ENCODE measurements around the gene LPP. TPM values are rescaled to one million over a fixed set of nuclear protein-coding genes. Genes with fewer than 3 reads are reported as not detected.

Gene LPP
- total and polyA plus RNA-seq, 4 donors: 11.1 to 219 (median 66.5) TPM

DNA sequence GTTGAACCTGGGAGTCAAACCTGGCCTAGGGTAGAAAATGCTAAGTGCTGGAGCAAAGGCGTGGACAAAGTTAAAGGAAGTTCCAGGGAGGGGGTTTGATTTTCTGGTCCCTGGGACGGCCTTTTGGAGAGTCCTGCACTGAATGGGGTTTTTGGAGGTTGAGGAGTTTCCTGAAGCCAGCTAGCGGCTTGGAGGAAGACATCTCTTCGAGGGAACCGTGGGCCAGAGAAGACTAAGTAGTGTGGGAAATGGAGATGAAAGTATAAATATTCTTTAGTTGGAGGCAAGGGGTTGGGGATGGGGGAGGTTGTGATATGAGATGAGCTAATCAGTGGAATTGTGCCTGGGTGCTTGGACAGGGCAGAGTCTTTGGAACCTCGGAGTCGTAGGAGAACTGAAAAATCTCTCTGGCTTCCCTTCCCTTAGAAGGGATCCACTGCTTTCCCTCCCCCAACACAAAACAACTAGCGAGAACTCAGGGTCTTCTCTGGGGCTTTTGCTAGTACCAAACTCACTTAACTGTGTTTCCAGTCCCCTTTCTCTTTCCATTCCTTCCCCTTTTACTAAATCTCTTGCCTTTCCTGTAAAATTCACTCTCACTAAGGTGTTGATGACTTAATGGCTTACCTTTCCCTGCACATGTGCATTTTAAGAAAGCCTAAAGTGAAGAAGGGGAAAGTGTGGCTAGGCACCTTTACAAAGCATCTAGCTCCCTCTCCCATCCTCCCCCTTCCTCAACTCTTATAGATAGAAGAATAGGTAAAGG, 1.0 kb downstream of the LPP start:
- no peaks in the 10 kb centered on the region for H3K9me3 ChIP-seq (ENCODE audit: control insufficient read depth in 4 of 4, insufficient read depth in 3 of 4, low read length in 3 of 4)
- TF ChIP-seq, protein P1, sequence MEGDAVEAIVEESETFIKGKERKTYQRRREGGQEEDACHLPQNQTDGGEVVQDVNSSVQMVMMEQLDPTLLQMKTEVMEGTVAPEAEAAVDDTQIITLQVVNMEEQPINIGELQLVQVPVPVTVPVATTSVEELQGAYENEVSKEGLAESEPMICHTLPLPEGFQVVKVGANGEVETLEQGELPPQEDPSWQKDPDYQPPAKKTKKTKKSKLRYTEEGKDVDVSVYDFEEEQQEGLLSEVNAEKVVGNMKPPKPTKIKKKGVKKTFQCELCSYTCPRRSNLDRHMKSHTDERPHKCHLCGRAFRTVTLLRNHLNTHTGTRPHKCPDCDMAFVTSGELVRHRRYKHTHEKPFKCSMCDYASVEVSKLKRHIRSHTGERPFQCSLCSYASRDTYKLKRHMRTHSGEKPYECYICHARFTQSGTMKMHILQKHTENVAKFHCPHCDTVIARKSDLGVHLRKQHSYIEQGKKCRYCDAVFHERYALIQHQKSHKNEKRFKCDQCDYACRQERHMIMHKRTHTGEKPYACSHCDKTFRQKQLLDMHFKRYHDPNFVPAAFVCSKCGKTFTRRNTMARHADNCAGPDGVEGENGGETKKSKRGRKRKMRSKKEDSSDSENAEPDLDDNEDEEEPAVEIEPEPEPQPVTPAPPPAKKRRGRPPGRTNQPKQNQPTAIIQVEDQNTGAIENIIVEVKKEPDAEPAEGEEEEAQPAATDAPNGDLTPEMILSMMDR (IDR thresholded peaks at IDR 0.05; ENCODE audit: control extremely low read depth, extremely low read depth): no peak
- peaks cover 0 to 5% (median 0%) of the 10 kb centered on the region in 3 donors for H3K27me3 ChIP-seq (ENCODE audit: control insufficient read depth in 3 of 3, insufficient read depth in 3 of 3, low read length in 2 of 3)
- peaks cover 0 to 2% (median 0%) of the 10 kb centered on the region in 4 donors for H3K36me3 ChIP-seq (ENCODE audit: control insufficient read depth in 4 of 4, insufficient read depth in 4 of 4, low read length in 4 of 4)
- peak overlapping the region; percentile 96 to 99 for H3K27ac ChIP-seq (ENCODE audit: low read depth in 1 of 2, low read length in 1 of 2)
- peak overlapping the region; percentile 82 for H3K4me3 ChIP-seq
- 42 to 53% methylated on average over 8 of the region's 8 CpGs for WGBS, 2 donors
- peak overlapping the region; percentile 76 to 91 for H3K9ac ChIP-seq (ENCODE audit: insufficient read depth in 1 of 2, low read length in 2 of 2)
- peak in 1 of 3 donors; percentile 34 for DNase-seq
- no peak for ATAC-seq (ENCODE audit: insufficient read depth, low FRiP score)
- H3K4me1 ChIP-seq (ENCODE audit: control insufficient read depth in 5 of 5, insufficient read depth in 5 of 5, low read length in 5 of 5): peaks cover 5 to 19% (median 15%) of the 10 kb centered on the region in 5 donors

DNA sequence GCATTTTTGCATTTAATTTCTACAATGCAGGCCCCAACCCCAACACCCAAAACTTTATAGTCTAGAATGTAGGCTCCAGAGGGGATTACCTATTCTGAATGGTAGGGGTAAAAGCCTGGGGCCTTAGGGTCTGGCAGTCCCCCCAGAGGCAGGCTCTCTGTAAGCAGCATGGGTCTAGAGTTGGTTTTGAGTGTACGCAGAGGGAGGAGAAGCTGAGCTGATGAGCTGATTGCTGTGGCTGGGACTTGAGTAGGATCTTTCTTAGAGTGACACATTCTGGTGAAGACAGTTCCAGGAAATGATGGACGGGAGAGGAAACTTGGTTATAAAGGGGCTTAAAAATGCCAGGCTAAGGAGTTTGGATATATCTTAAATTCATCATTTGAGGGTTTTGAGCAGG, 2.1 kb downstream of the LPP start:
- H3K36me3 ChIP-seq (ENCODE audit: control insufficient read depth in 4 of 4, insufficient read depth in 4 of 4, low read length in 4 of 4): peaks cover 0 to 2% (median 0%) of the 10 kb centered on the region in 4 donors
- H3K27ac ChIP-seq (ENCODE audit: low read depth in 1 of 2, low read length in 1 of 2): peak overlapping the region in 1 of 2 donors; percentile 99
- TF ChIP-seq, protein P1 (IDR thresholded peaks at IDR 0.05; ENCODE audit: control extremely low read depth, extremely low read depth): no peak
- H3K9me3 ChIP-seq (ENCODE audit: control insufficient read depth in 4 of 4, insufficient read depth in 3 of 4, low read length in 3 of 4): no peaks in the 10 kb centered on the region
- ATAC-seq (ENCODE audit: insufficient read depth, low FRiP score) (no peak), DNase-seq (no peak)
- H3K27me3 ChIP-seq (ENCODE audit: control insufficient read depth in 3 of 3, insufficient read depth in 3 of 3, low read length in 2 of 3): peaks cover 0 to under 1% (median 0%) of the 10 kb centered on the region in 3 donors
- H3K9ac ChIP-seq (ENCODE audit: insufficient read depth in 1 of 2, low read length in 2 of 2): no peak overlapping the region
- WGBS, 2 donors: 74 to 78% methylated on average over 2 of the region's 2 CpGs
- H3K4me3 ChIP-seq: no peak overlapping the region
- H3K4me1 ChIP-seq (ENCODE audit: control insufficient read depth in 5 of 5, insufficient read depth in 5 of 5, low read length in 5 of 5): peaks cover 5 to 19% (median 15%) of the 10 kb centered on the region in 5 donors

DNA sequence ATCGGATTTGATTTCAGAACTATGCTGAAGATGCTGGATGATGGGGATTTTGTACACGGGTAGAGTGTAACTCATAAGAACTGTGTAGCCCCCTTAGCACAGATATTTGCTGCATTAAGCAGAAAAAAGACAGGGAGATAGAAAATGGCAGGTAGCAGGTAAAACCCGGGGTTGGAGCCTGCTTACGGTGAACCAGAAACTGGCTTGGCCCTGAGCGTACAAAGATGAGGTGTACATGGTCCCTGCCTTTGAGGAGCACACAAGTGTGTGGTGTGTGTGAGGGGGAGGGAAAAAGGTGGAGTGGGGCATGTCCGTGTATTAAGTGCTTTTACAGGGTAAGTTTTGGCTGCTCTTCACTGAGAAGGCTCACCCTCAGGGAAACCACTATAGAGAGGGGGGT, 3.5 kb downstream of the LPP start:
- no peak overlapping the region for H3K4me3 ChIP-seq
- WGBS, 2 donors: 89 to 97% methylated on average over 6 of the region's 6 CpGs
- TF ChIP-seq, protein P1 (IDR thresholded peaks at IDR 0.05; ENCODE audit: control extremely low read depth, extremely low read depth): no peak

More for the DNA sequence above, 3.5 kb downstream of the LPP start:
- H3K27me3 ChIP-seq (ENCODE audit: control insufficient read depth in 3 of 3, insufficient read depth in 3 of 3, low read length in 2 of 3): no peaks in the 10 kb centered on the region
- H3K4me1 ChIP-seq (ENCODE audit: control insufficient read depth in 5 of 5, insufficient read depth in 5 of 5, low read length in 5 of 5): peaks cover 5 to 22% (median 19%) of the 10 kb centered on the region in 5 donors
- H3K9ac ChIP-seq (ENCODE audit: insufficient read depth in 1 of 2, low read length in 2 of 2): no peak overlapping the region
- DNase-seq (no peak), ATAC-seq (ENCODE audit: insufficient read depth, low FRiP score) (no peak)
- peaks cover 0 to 2% (median 0%) of the 10 kb centered on the region in 4 donors for H3K36me3 ChIP-seq (ENCODE audit: control insufficient read depth in 4 of 4, insufficient read depth in 4 of 4, low read length in 4 of 4)
- H3K27ac ChIP-seq (ENCODE audit: low read depth in 1 of 2, low read length in 1 of 2): peak overlapping the region in 1 of 2 donors; percentile 91
- no peaks in the 10 kb centered on the region for H3K9me3 ChIP-seq (ENCODE audit: control insufficient read depth in 4 of 4, insufficient read depth in 3 of 4, low read length in 3 of 4)
